IgD-negative memory B cell (primary cell): ENCODE data around the gene UPK1A. TPM values are rescaled to one million over a fixed set of nuclear protein-coding genes. Genes with fewer than 3 reads are reported as not detected.

ENCODE experiments used
- H3K27ac Mint-ChIP-seq, 3 donors: one replicate each; pipeline ENCODE4 v1.8.0; 2020 to 2022; ENCODE audit warnings: mild to moderate bottlenecking in 3 of 3, mixed read lengths in 3 of 3, moderate library complexity in 1 of 3
- H3K27me3 Mint-ChIP-seq: one replicate; pipeline ENCODE4 v1.8.0; 2021; ENCODE audit warnings: mixed read lengths
- H3K36me3 Mint-ChIP-seq: one replicate; pipeline ENCODE4 v1.8.0; 2020; ENCODE audit warnings: mild to moderate bottlenecking, mixed read lengths
- H3K4me1 Mint-ChIP-seq, 3 donors: one replicate each; pipeline ENCODE4 v1.8.0; 2020 to 2022; ENCODE audit warnings: mixed read lengths in 3 of 3, mild to moderate bottlenecking in 1 of 3
- H3K4me3 Mint-ChIP-seq, 4 donors: one replicate each; pipeline ENCODE4 v1.8.0; 2020 to 2022; ENCODE audit warnings: mild to moderate bottlenecking in 4 of 4, mixed read lengths in 4 of 4, moderate library complexity in 3 of 4
- H3K9me3 Mint-ChIP-seq, 3 donors: one replicate each; pipeline ENCODE4 v1.8.0; 2020 to 2021; ENCODE audit warnings: mixed read lengths in 3 of 3, mild to moderate bottlenecking in 1 of 3
- polyA plus RNA-seq: library from polyadenylated mRNA; unstranded; fragments of 300-500 nt; fragmentation: Illumina TruSeq; gene quantifications from one replicate; pipeline ENCODE4 v1.2.3, GENCODE V29; 2021

The UPK1A gene
- polyA plus RNA-seq, 1 donor from 2014 or later: not detected

DNA sequence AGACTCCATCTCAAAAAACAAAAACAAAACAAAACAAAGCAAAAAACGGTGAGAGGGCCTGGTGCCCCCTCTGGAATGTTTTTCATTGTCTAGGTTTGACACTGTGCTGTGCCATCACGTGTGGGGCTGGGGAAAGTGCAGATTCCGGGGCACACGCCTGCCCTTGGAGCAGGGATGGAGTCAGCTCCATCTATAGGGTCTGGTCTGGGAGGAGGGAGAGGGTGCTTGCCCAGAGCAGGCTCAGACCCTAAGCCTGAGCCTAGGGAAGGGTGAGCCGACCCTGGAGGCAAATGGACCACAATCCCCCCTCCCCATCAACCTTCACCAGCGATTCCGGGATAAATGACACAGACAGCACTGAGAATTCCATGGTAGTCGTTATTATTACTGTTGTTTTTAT, 27.1 kb downstream of the UPK1A start:
- no peaks in the 10 kb centered on the region for H3K9me3 Mint-ChIP-seq
- no peaks in the 10 kb centered on the region for H3K36me3 Mint-ChIP-seq
- H3K4me1 Mint-ChIP-seq: peaks cover 0 to 2% (median 0%) of the 10 kb centered on the region in 3 donors
- no peak overlapping the region for H3K4me3 Mint-ChIP-seq
- no peaks in the 10 kb centered on the region for H3K27me3 Mint-ChIP-seq
- no peak overlapping the region for H3K27ac Mint-ChIP-seq

- no peaks in the 10 kb centered on the region for H3K36me3 Mint-ChIP-seq
Measured at GRCh38 chr19:35693835-35694599, 27.7 kb downstream of the UPK1A start.

GRCh38 chr19:35695895-35696422, 29.6 kb downstream of the UPK1A start:
- no peaks in the 10 kb centered on the region for H3K9me3 Mint-ChIP-seq
- H3K27me3 Mint-ChIP-seq: no peaks in the 10 kb centered on the region
- no peak overlapping the region for H3K4me3 Mint-ChIP-seq
- H3K4me1 Mint-ChIP-seq: peaks cover 0 to 2% (median 0%) of the 10 kb centered on the region in 3 donors
- no peaks in the 10 kb centered on the region for H3K36me3 Mint-ChIP-seq
- H3K27ac Mint-ChIP-seq: no peak overlapping the region

More at GRCh38 chr19:35693835-35694599, 27.7 kb downstream of the UPK1A start:
- H3K4me3 Mint-ChIP-seq: no peak overlapping the region
- H3K4me1 Mint-ChIP-seq: peaks cover 0 to 2% (median 0%) of the 10 kb centered on the region in 3 donors
- no peaks in the 10 kb centered on the region for H3K9me3 Mint-ChIP-seq
- H3K27me3 Mint-ChIP-seq: no peaks in the 10 kb centered on the region
- no peak overlapping the region for H3K27ac Mint-ChIP-seq

DNA sequence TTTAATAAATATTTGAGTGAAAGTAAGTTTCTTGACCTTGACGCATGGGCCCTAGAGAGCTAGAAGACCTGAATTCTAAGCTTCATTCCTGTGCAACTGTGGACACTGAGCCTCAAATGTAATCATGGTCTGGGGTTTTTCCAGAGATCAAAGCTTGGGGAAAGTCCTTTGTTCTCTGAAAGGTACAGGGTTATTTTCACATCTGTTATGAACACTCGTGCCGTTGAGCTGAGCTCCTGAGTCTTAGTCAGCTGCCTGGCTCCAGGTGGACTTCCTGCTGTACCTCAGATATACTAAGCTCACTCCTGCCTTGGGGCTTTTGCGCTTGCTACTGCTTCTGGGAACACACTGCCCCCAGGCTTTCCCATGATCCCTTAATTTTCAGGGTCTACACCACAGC, 30.5 kb downstream of the UPK1A start:
- Mint-ChIP-seq H3K4me3 (no peak overlapping the region), H3K36me3 (no peaks in the 10 kb centered on the region), H3K27me3 (no peaks in the 10 kb centered on the region), H3K27ac (no peak overlapping the region), H3K4me1 (peaks cover 0 to 2% (median 0%) of the 10 kb centered on the region in 3 donors), H3K9me3 (no peaks in the 10 kb centered on the region)

DNA sequence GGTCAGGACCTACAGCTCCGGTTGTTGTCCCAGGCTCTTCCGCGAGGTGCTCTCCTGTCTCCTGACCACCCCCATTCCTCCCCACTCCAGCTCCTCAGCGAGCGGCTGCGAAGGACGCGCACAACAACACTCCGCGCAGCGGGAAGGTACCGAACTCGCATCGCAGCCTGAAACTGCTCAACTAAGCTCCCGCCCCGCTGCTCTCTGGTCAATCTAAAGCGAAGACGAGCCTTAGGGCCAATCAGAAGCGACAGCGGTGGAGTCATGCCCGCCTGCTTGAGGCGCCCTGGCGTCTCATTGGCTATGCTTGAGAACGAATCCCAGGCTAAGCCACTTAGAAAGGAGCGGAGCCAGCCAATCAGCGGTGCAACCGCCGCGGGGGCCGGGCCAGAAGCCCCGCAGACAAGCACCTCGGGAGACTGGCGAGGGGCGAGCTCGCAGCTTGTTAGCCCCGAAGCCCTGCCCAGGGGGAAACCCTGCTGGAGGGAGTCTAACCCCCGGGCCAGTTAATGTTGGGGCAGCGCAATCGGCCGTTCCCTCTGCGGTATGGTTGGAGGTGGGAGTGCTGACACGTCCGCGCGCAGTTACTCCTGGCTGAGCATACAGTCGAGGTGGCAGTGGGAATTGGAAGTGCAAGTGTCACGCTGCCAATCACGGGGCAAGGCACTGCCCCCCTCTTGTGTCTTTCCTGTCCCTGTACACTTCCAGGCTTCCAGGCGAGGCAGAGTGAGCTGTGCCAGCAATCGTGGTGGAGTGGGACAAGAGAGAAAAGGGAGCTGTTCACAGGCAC, 36.1 kb downstream of the UPK1A start:
- Mint-ChIP-seq H3K27ac (peak overlapping the region; percentile 57 to 92 (median 69)), H3K27me3 (no peaks in the 10 kb centered on the region), H3K36me3 (no peaks in the 10 kb centered on the region), H3K9me3 (no peaks in the 10 kb centered on the region), H3K4me1 (peaks cover 4 to 6% (median 5%) of the 10 kb centered on the region in 3 donors), H3K4me3 (peak overlapping the region; percentile 90 to 99 (median 96))

DNA sequence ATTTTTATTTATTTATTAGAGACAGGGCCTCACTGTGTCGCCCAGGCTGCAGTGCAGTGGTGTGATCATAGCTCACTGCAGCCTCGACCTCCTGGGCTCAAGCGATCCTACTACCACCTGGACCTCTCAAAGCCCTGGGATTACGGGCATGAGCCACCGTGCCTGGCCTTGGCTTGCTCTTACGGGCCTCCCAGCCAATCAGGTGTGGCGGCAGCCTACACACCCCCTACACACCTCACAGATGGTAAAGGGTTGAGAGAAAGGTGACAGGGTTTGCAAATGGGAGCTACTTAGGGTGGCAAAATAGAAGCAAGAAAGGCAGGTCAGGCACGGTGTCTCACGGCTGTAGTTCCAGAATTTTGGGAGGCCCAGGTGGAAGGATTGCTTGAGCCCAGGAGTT, 37.0 kb downstream of the UPK1A start:
- Mint-ChIP-seq H3K36me3 (no peaks in the 10 kb centered on the region), H3K4me3 (peak overlapping the region in 3 of 4 donors; percentile 90 to 99 (median 93)), H3K27ac (peak overlapping the region in 1 of 3 donors; percentile 57), H3K9me3 (no peaks in the 10 kb centered on the region), H3K27me3 (no peaks in the 10 kb centered on the region), H3K4me1 (peaks cover 4 to 6% (median 5%) of the 10 kb centered on the region in 3 donors)

DNA sequence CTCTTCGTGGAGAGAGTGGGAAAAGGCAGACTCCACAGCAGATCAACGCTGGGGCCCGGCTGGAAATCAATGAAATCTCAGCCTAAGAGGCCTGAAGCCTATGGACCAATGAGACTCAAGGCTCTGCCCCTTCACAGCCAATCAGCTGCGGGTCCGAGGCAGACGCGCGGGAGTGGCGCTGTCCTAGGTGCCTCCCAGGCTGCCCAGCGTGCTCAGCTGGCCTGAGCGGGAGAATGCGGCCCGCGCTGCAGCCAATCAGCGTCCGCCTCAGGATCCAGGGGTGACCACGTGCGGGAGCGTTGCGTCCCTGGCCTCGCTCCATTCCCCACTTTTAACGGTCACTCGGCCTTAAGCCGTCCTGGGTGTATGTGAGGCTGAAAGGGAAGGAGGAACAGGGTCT, 37.9 kb downstream of the UPK1A start, which contains the start of gene ZBTB32:
ZBTB32 (plus strand) TSS at position 341 of the 400 bp plus-strand sequence. CDS start 10,069 bp downstream, outside the sequence.
- Mint-ChIP-seq H3K27ac (peak within 1 kb of the TSS in 1 of 3 donors; percentile 57), H3K4me1 (peaks cover 4 to 6% (median 5%) of the 10 kb centered on the region in 3 donors), H3K4me3 (peak within 1 kb of the TSS in 2 of 4 donors; percentile 55 to 64)

DNA sequence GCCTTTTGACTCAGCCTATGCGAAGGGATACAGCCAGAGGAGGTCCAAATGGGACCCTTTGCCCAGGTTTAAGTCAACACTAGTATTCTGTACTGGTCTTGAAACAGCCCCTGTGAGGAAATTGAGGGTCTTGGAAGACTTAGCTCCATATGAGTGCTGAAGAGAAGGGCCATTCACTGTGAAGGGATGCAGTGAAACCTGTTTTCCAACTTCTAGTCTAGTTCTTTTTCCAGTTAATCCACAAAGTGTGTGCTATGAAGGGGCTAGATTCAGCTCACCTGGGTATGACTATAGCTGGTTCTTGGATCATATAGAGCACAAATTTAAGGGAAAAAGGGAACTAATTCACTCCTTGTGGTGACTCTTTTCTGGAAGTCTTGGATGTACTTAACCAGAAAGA, 42.1 kb downstream of the UPK1A start:
- Mint-ChIP-seq H3K9me3 (no peaks in the 10 kb centered on the region), H3K27ac (no peak overlapping the region), H3K4me1 (peaks cover 18 to 26% (median 24%) of the 10 kb centered on the region in 3 donors), H3K36me3 (no peaks in the 10 kb centered on the region), H3K27me3 (no peaks in the 10 kb centered on the region), H3K4me3 (no peak overlapping the region)

More for the DNA sequence above, 37.9 kb downstream of the UPK1A start, which contains the start of gene ZBTB32:
- Mint-ChIP-seq H3K36me3 (no peaks in the 10 kb centered on the region), H3K9me3 (no peaks in the 10 kb centered on the region), H3K27me3 (no peaks in the 10 kb centered on the region)

- Mint-ChIP-seq H3K4me1 (peaks cover 33 to 44% (median 41%) of the 10 kb centered on the region in 3 donors), H3K36me3 (no peaks in the 10 kb centered on the region), H3K27ac (peak overlapping the region; percentile 90 to 97 (median 93)), H3K4me3 (peak overlapping the region; percentile 64 to 99 (median 86)), H3K27me3 (no peaks in the 10 kb centered on the region), H3K9me3 (no peaks in the 10 kb centered on the region)
Measured at GRCh38 chr19:35710784-35711723, 44.7 kb downstream of the UPK1A start.

- Mint-ChIP-seq H3K36me3 (no peaks in the 10 kb centered on the region), H3K27me3 (no peaks in the 10 kb centered on the region), H3K27ac (peak overlapping the region; percentile 90 to 97 (median 93)), H3K9me3 (no peaks in the 10 kb centered on the region), H3K4me1 (peaks cover 41 to 52% (median 46%) of the 10 kb centered on the region in 3 donors), H3K4me3 (peak overlapping the region; percentile 79 to 99 (median 93))
Measured at GRCh38 chr19:35712567-35713505, 46.5 kb downstream of the UPK1A start.

- H3K4me3 Mint-ChIP-seq: peak overlapping the region; percentile 79 to 99 (median 93)
- no peaks in the 10 kb centered on the region for H3K27me3 Mint-ChIP-seq
- peak overlapping the region; percentile 90 to 97 (median 93) for H3K27ac Mint-ChIP-seq
- peaks cover 41 to 52% (median 46%) of the 10 kb centered on the region in 3 donors for H3K4me1 Mint-ChIP-seq
- H3K9me3 Mint-ChIP-seq: no peaks in the 10 kb centered on the region
- H3K36me3 Mint-ChIP-seq: no peaks in the 10 kb centered on the region
Measured at GRCh38 chr19:35713506-35713850, 47.2 kb downstream of the UPK1A start.

DNA sequence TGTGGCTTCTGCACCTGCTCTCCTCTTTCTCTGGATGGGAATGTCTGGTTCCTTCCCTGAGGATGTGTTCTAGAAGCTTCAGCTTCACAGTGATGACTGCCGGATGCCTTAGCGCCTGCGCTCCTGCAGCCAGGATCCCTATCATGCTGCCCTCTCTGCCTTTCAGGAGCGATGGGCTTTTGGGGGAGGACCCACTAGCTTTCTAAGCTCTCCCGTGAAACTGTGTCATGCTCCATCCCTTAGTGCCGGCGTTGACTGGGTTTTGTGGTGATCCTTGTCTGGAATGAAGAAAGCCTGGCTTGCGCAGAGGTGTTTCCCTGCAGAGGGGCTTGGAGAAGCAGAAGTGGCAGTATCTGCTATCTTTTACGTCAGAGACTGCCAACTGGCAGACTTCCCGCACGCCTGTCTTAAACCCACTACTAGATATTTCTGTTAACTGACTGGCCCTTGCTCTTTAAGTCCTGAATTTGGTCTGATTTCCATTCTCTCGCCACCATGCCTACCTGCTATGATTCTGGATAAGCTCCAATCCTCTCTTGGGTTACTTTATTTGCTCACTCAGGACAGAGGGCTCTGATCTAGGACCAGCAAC, 47.7 kb downstream of the UPK1A start:
- Mint-ChIP-seq H3K27me3 (no peaks in the 10 kb centered on the region), H3K9me3 (no peaks in the 10 kb centered on the region), H3K27ac (peak overlapping the region; percentile 90 to 97 (median 93)), H3K4me1 (peaks cover 41 to 54% (median 46%) of the 10 kb centered on the region in 3 donors), H3K4me3 (peak overlapping the region; percentile 79 to 99 (median 93)), H3K36me3 (no peaks in the 10 kb centered on the region)
